K562 (cell line): Measurements from ENCODE around the gene VWA5B1. TPM values are rescaled to one million over a fixed set of nuclear protein-coding genes. Genes with fewer than 3 reads are reported as not detected.

ENCODE experiments used
- ATAC-seq: fragments of 200-7000 bp; cut with Tn5 transposase; 3 replicates; pipeline ENCODE4 v1.9.1; 2020; ENCODE audit warnings: moderate library complexity
- BruUV-seq: library from RNA; stranded (reverse); fragments of 400-500 nt; replicated peaks from 2 replicates; lab custom pipeline; 2021; lab: Mats Ljungman, UMichigan
- CTCF ChIA-PET: fragments of 300-600 bp; formaldehyde crosslinking; extraction: SDS; loops from one replicate; lab custom pipeline; 2021; ENCODE audit warnings: low intra/inter-chr PET ratio; lab: Yijun Ruan, JAX
- POLR2A ChIA-PET: fragments of 300-600, 350-650 bp; sonication (Branson Sonifier 250); formaldehyde crosslinking; extraction: SDS; loops from one replicate; lab custom pipeline; 2021; ENCODE audit warnings: antibody characterized with exemption, inconsistent platforms; lab: Yijun Ruan, JAX
- DNase-seq, 4 experiments: peaks; one replicate each; pipeline versions ENCODE4 v3.0.0 to v3.0.0-alpha.2; 2011 to 2018; ENCODE audit warnings: low spot score in 3 of 4, mixed read lengths in 3 of 4; ENCODE audit errors: extremely low read depth in 1 of 4
- FAIRE-seq: peaks from 2 replicates; lab custom pipeline; 2011; peaks lifted over from hg19 to GRCh38; lab: Jason Lieb, UNC
- H2AFZ ChIP-seq: 2 replicates; pipeline ENCODE4 v1.6.0; 2011; ENCODE audit warnings: low read depth, low read length, control low read depth, inconsistent platforms
- H3K27ac ChIP-seq: fragments of 200-600 bp; 3 replicates; pipeline ENCODE4 v1.8.0; 2011; ENCODE audit warnings: low read depth, mild to moderate bottlenecking, control low read depth, inconsistent platforms, low read length, moderate library complexity, mixed read lengths; ENCODE audit errors: extremely low read depth
- H3K27me3 ChIP-seq, 2 experiments: fragments of 300-600 bp in 1 of 2; 2 replicates in 1 of 2; 3 replicates in 1 of 2; pipeline versions ENCODE4 v1.6.0 to v1.8.0; 2011; ENCODE audit warnings: inconsistent platforms in 2 of 2, low read length in 2 of 2, mild to moderate bottlenecking in 1 of 2, mixed read lengths in 1 of 2, moderate library complexity in 1 of 2; ENCODE audit not compliant: control insufficient read depth in 2 of 2, insufficient read depth in 2 of 2
- H3K36me3 ChIP-seq: fragments of 300-600 bp; 3 replicates; pipeline ENCODE4 v1.8.0; 2011; ENCODE audit warnings: mild to moderate bottlenecking, low read length, inconsistent platforms; ENCODE audit not compliant: control insufficient read depth, insufficient read depth
- H3K4me1 ChIP-seq, 2 experiments: fragments of 200-600 bp in 1 of 2; replicated peaks in 1 of 2; 2 replicates in 1 of 2; 3 replicates in 1 of 2; pipeline versions ENCODE4 v1.5.1 to v1.8.0; 2011; ENCODE audit warnings: inconsistent platforms in 2 of 2, low read length in 2 of 2, mild to moderate bottlenecking in 1 of 2, mixed read lengths in 1 of 2, moderate library complexity in 1 of 2; ENCODE audit not compliant: control insufficient read depth in 2 of 2, insufficient read depth in 2 of 2
- H3K4me2 ChIP-seq: 2 replicates; pipeline ENCODE4 v1.6.1; 2011; ENCODE audit warnings: low read length, control low read depth, inconsistent platforms, mixed read lengths; ENCODE audit not compliant: insufficient read depth
- H3K4me3 ChIP-seq: fragments of 200-600 bp; sonication (generic), shearing (Covaris generic); 2 replicates; pipeline ENCODE4 v1.5.1; 2016; ENCODE audit warnings: control low read depth, inconsistent platforms
- H3K79me2 ChIP-seq: fragments of 200-600 bp; 3 replicates; pipeline ENCODE4 v1.8.0; 2011; ENCODE audit warnings: low read length, inconsistent platforms; ENCODE audit not compliant: control insufficient read depth, insufficient read depth
- H3K9ac ChIP-seq, 2 experiments: 2 replicates each; pipeline versions ENCODE4 v1.6.0 to v1.6.1; 2011; ENCODE audit warnings: low read depth in 2 of 2, low read length in 2 of 2, control low read depth in 1 of 2, inconsistent platforms in 1 of 2, mild to moderate bottlenecking in 1 of 2, mixed read lengths in 1 of 2; ENCODE audit not compliant: insufficient read depth in 1 of 2
- H3K9me1 ChIP-seq: one replicate; pipeline ENCODE4 v1.6.0; 2011; ENCODE audit warnings: inconsistent platforms, mild to moderate bottlenecking, low read length, moderate library complexity; ENCODE audit not compliant: control insufficient read depth, insufficient read depth
- H3K9me3 ChIP-seq: replicated peaks from 2 replicates; pipeline ENCODE4 v1.5.1; 2011; ENCODE audit warnings: low read depth, low read length, inconsistent platforms; ENCODE audit not compliant: control insufficient read depth, insufficient read depth
- H4K20me1 ChIP-seq: replicated peaks from 2 replicates; pipeline ENCODE4 v1.6.1; 2011; ENCODE audit warnings: low read length, inconsistent platforms, mixed read lengths; ENCODE audit not compliant: control insufficient read depth, insufficient read depth
- E2F1 ChIP-seq: sonication (generic); formaldehyde crosslinking; IDR thresholded peaks from 2 replicates; pipeline ENCODE4 v1.8.1; 2023; ENCODE audit warnings: mild to moderate bottlenecking, missing genetic modification reagents, moderate library complexity
- HLTF ChIP-seq: fragments of 450-650 bp; IDR thresholded peaks from 2 replicates; pipeline ENCODE4 v1.6.1; 2016
- MIER1 ChIP-seq: fragments of 450-650 bp; IDR thresholded peaks from 2 replicates; pipeline ENCODE4 v1.6.1; 2016; ENCODE audit warnings: antibody characterized with exemption, mild to moderate bottlenecking, low read depth
- MTA2 ChIP-seq: fragments of 450-650 bp; IDR thresholded peaks from 2 replicates; pipeline ENCODE4 v1.6.1; 2016; ENCODE audit warnings: low read depth
- NFRKB ChIP-seq: fragments of 450-650 bp; IDR thresholded peaks from 2 replicates; pipeline ENCODE4 v1.6.1; 2016; ENCODE audit warnings: low read depth
- PBX2 ChIP-seq, 2 experiments: IDR thresholded peaks in 1 of 2; conservative IDR thresholded peaks in 1 of 2; 2 replicates each; pipeline ENCODE4 v1.6.1; 2016; ENCODE audit warnings: low read depth in 2 of 2, mild to moderate bottlenecking in 1 of 2, missing compliant biosample characterization in 1 of 2, missing genetic modification characterization in 1 of 2, moderate library complexity in 1 of 2
- PML ChIP-seq: IDR thresholded peaks from 2 replicates; pipeline ENCODE4 v1.6.1; 2012; ENCODE audit warnings: low read length, inconsistent platforms
- SRSF9 ChIP-seq: fragments of 200-400 bp; formaldehyde crosslinking; IDR thresholded peaks from 2 replicates; pipeline ENCODE4 v1.6.1; 2017; ENCODE audit warnings: low read depth, low read length, borderline replicate concordance
- ZC3H11A ChIP-seq: IDR thresholded peaks from 2 replicates; pipeline ENCODE4 v1.6.1; 2012; ENCODE audit warnings: low read depth, low read length, improper control_type of control experiment
- ZNF134 ChIP-seq: fragments of 250-450 bp; sonication (Bioruptor Pico); conservative IDR thresholded peaks from 2 replicates; pipeline ENCODE4 v1.4.0; 2020
- WGBS: fragments of 100-300 bp; shearing (Covaris generic); methylation state at CpG from one replicate; pipeline ENCODE4 v1.1.6; 2016; ENCODE audit warnings: low coverage, mixed read lengths; ENCODE audit not compliant: insufficient coverage; ENCODE audit errors: missing lambda C conversion rate; 5-methylcytosine and 5-hydroxymethylcytosine counted together
- in situ Hi-C: fragments of 300-500 bp; cut with MboI; formaldehyde crosslinking; loops from 4 replicates; pipeline ENCODE4 v1.15.0; 2018; ENCODE audit warnings: inconsistent platforms, mixed read lengths
- intact Hi-C: fragments of 100-400 bp; cut with micrococcal nuclease; formaldehyde crosslinking; loops from 2 replicates; pipeline ENCODE4 v1.14.2; 2022
- polyA plus RNA-seq, 8 experiments: library from polyadenylated mRNA; depleted of rRNA in 4 of 8; stranded (reverse) in 5 of 8; unstranded in 3 of 8; fragments of >200 nt; fragmentation: Nextera tagmentation in 2 of 8; fragmentation: Illumina TruSeq in 1 of 8; extraction: Ambion mirVana in 2 of 8; extraction: Trizol in 1 of 8; gene quantifications; 2 replicates each; pipeline versions ENCODE4 v1.2.1 to v1.2.3, GENCODE V29; 2011 to 2014; ENCODE audit warnings: inconsistent platforms in 1 of 8, missing spikeins in 1 of 8
- total RNA-seq, 7 experiments: library from RNA; depleted of rRNA in 6 of 7; stranded (reverse); fragments of >200 nt in 6 of 7; fragmentation: Illumina TruSeq in 2 of 7; extraction: Trizol in 2 of 7; gene quantifications; 2 replicates each; pipeline versions ENCODE4 v1.2.1 to v1.2.3, GENCODE V29; 2011 to 2021; ENCODE audit warnings: low replicate concordance in 1 of 7
- TF ChIP-seq, protein P1 (sequence below): fragments of 200-800 bp; sonication (Bioruptor generic); IDR thresholded peaks from 2 replicates; pipeline ENCODE4 v1.6.1; 2017; ENCODE audit warnings: missing genetic modification characterization, missing compliant biosample characterization

The VWA5B1 gene
- total and polyA plus RNA-seq, 9 of the 15 experiments (the other 6 are each of a cell fraction or from before 2014, with no cell fraction given): not detected

DNA sequence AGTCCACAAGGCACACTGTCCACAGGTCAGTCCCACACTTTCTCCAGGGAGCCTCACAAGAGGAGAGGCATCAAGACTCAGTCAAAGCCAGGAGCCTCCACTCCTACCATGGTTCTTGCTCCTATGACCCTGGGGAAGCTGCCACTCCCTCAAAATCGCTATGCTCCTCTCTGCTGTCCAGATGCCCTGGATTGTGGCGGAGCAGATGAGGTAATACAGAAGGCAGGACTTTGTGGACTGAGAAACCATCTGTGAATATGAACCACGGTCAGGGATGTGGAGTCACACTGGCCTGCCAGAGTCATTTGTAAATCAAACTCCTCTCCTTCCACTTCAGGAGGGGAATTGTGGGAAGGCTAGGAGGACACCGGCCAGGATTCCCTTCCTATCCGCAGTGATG, 20.6 kb downstream of the VWA5B1 start (continued):
- TF ChIP-seq, protein P1, sequence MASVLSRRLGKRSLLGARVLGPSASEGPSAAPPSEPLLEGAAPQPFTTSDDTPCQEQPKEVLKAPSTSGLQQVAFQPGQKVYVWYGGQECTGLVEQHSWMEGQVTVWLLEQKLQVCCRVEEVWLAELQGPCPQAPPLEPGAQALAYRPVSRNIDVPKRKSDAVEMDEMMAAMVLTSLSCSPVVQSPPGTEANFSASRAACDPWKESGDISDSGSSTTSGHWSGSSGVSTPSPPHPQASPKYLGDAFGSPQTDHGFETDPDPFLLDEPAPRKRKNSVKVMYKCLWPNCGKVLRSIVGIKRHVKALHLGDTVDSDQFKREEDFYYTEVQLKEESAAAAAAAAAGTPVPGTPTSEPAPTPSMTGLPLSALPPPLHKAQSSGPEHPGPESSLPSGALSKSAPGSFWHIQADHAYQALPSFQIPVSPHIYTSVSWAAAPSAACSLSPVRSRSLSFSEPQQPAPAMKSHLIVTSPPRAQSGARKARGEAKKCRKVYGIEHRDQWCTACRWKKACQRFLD (CRISPR knock-in tag): no peak
- TF ChIP-seq MIER1 (no peak), ZC3H11A (no peak), PML (no peak)
- TF ChIP-seq, all 486 proteins: peak for 0

GRCh38 chr1:20312310-20312709, 21.6 kb downstream of the VWA5B1 start:
- H3K36me3 ChIP-seq: no peaks in the 10 kb centered on the region
- H3K9ac ChIP-seq: no peak overlapping the region
- H3K4me2 ChIP-seq: no peak overlapping the region
- ChIA-PET POLR2A (interaction anchor here (1.1 kb wide), 1 partner anchor 133 kb away, joined by 3 read pairs; no protein-coding TSS in a partner anchor), CTCF (no interaction called here)
- BruUV-seq: no TSS peak
- no peak overlapping the region for H2AFZ ChIP-seq
- peaks cover 16% of the 10 kb centered on the region for H4K20me1 ChIP-seq
- no peak overlapping the region for H3K4me3 ChIP-seq
- FAIRE-seq (no peak), DNase-seq (no peak), ATAC-seq (no peak)
- H3K9me1 ChIP-seq: no peaks in the 10 kb centered on the region
- H3K27ac ChIP-seq: no peak overlapping the region
- no peaks in the 10 kb centered on the region for H3K79me2 ChIP-seq
- peaks cover 25 to 91% of the 10 kb centered on the region in 2 experiments; a peak in 4 of 5 replicates for H3K27me3 ChIP-seq
- intact Hi-C loops: no loop called here
- H3K9me3 ChIP-seq: no peaks in the 10 kb centered on the region
- 0% methylated on average over 3 of the region's 3 CpGs for WGBS
- in situ Hi-C loops: no loop called here
- TF ChIP-seq SRSF9 (no peak), HLTF (no peak), NFRKB (no peak), E2F1 (no peak), PBX2 (CRISPR knock-in tag; IDR thresholded peaks at IDR 0.05; ENCODE audit: low read depth) (no peak), PBX2 (tag; conservative IDR thresholded peaks at IDR 0.05; ENCODE audit: low read depth) (no peak), ZNF134 (CRISPR knock-in tag) (no peak), MTA2 (no peak)
- H3K4me1 ChIP-seq: peaks cover 8 to 9% of the 10 kb centered on the region in 2 experiments; a peak in 3 of 5 replicates
